Naive thymus-derived CD8-positive, alpha-beta T cell (primary cell): ENCODE measurements around the gene PEX7. TPM values are rescaled to one million over a fixed set of nuclear protein-coding genes. Genes with fewer than 3 reads are reported as not detected.
A peak's percentile ranks its signal among the peaks of the same experiment; 100 is the strongest.
"Not testable (repeated sequence)": the region's sequence is repeated elsewhere in the genome, so short reads cannot be mapped to it uniquely, and the experiment has no call there.

Source experiments
- ATAC-seq, 2 donors: fragments of 150-1000 bp; cut with Tn5 transposase in 1 of 2; sonication (Bioruptor Pico), chemical (Tn5 transposase) in 1 of 2; 1 replicate in 1 of 2; 2 replicates in 1 of 2; pipeline ENCODE4 v1.10.0; 2021; ENCODE audit warnings: mild to moderate bottlenecking in 2 of 2, moderate library complexity in 2 of 2
- POLR2A ChIA-PET: fragments of 350-600 bp; sonication (Branson Sonifier 250); formaldehyde crosslinking; loops from one replicate; lab custom pipeline; 2021; ENCODE audit warnings: antibody characterized with exemption; lab: Charles Lee
- DNase-seq, 10 donors: peaks; one replicate each; pipeline versions ENCODE4 v3.0.0 to v3.0.0-alpha.2; 2020 to 2022
- H3K27ac Mint-ChIP-seq, 10 donors: one replicate each; pipeline ENCODE4 v1.8.0; 2020 to 2022; ENCODE audit warnings: mild to moderate bottlenecking in 10 of 10, mixed read lengths in 10 of 10, moderate library complexity in 4 of 10, inconsistent platforms in 1 of 10
- H3K27me3 Mint-ChIP-seq, 5 donors: one replicate each; pipeline ENCODE4 v1.8.0; 2021 to 2022; ENCODE audit warnings: mixed read lengths in 5 of 5
- H3K36me3 Mint-ChIP-seq, 3 donors: one replicate each; pipeline ENCODE4 v1.8.0; 2020 to 2022; ENCODE audit warnings: mixed read lengths in 3 of 3, mild to moderate bottlenecking in 2 of 3, inconsistent platforms in 1 of 3
- H3K4me1 Mint-ChIP-seq, 4 donors: one replicate each; pipeline ENCODE4 v1.8.0; 2021 to 2022; ENCODE audit warnings: mixed read lengths in 4 of 4
- H3K4me3 Mint-ChIP-seq, 10 donors: one replicate each; pipeline ENCODE4 v1.8.0; 2020 to 2022; ENCODE audit warnings: mild to moderate bottlenecking in 10 of 10, mixed read lengths in 10 of 10, moderate library complexity in 6 of 10, inconsistent platforms in 1 of 10
- H3K9me3 Mint-ChIP-seq, 9 donors: one replicate each; pipeline ENCODE4 v1.8.0; 2020 to 2022; ENCODE audit warnings: mixed read lengths in 9 of 9, mild to moderate bottlenecking in 3 of 9, inconsistent platforms in 1 of 9, moderate library complexity in 1 of 9
- polyA plus RNA-seq, 3 donors: library from polyadenylated mRNA; unstranded; fragments of 300-500 nt; fragmentation: Illumina TruSeq; gene quantifications; one replicate each; pipeline ENCODE4 v1.2.3, GENCODE V29; 2021
- total RNA-seq, 8 experiments: library from RNA in 2 of 8; stranded (reverse) in 2 of 8; gene quantifications; one replicate each; pipeline ENCODE4 v1.2.3 and lab custom pipeline; 2021 to 2026

The PEX7 gene
- total and polyA plus RNA-seq, 5 experiments from 2014 or later, result 3.0 to 6.9 (median 4.6) TPM

DNA sequence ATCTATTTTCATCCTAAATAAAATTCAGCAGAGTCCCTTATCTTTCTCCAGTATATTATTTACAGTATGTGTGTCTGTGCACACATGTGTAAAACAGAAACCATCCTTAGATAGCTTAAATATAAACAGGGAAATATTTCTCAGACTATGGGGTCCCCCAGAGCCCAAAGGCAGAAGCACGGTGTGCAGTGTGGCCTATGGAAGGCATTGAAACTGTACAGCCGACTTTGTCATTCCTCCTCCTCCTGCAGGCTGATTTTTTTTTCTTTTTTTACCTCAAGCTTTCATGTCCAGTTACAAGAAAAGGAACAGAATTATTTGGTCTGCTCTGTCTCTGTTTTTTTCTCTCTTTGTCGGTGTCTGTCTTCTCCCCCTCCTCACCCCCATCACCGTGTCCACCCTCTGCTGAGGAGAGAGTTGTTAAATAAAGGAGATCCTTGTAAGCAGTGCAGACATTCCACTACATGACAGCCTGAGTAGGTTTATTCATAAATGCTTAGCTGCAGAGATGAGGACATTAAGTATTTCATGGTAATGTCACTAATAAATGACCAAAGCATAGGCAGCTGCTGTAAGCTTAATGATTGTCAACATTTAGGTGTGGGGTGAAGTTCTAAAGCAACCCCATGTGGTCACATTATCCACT lies 67.9 kb downstream of the PEX7 start:
- DNase-seq (no peak), ATAC-seq (no peak)
- Mint-ChIP-seq H3K36me3 (peaks cover 4 to 25% (median 17%) of the 10 kb centered on the region in 3 donors), H3K4me3 (no peak overlapping the region), H3K27ac (peak overlapping the region in 1 of 10 donors; percentile 6), H3K9me3 (no peaks in the 10 kb centered on the region), H3K4me1 (peaks cover 0 to 22% (median 7%) of the 10 kb centered on the region in 4 donors), H3K27me3 (no peaks in the 10 kb centered on the region)
- POLR2A ChIA-PET, result no interaction called here

DNA sequence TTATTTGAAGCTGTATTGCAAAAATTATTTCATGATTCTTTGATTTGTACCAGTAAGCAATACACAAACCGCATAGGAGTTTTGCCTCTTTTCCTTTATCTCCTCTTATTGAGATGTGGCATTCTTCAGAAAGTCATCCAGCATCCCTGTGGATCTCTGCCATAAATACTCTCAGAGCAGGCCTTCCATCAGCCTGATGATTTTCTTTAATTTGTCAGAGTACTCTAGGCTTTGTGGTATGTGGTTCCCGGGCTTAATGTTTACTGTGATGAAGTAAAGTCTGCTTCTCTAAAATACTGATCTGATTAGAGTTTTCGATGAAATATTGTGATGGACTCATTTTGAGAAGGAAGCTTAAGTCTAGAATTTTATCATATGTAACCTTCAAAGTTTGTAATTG lies 68.6 kb downstream of the PEX7 start:
- Mint-ChIP-seq H3K9me3 (no peaks in the 10 kb centered on the region), H3K27me3 (no peaks in the 10 kb centered on the region), H3K4me3 (no peak overlapping the region), H3K36me3 (peaks cover 4 to 22% (median 15%) of the 10 kb centered on the region in 3 donors), H3K27ac (peak overlapping the region in 1 of 10 donors; percentile 29), H3K4me1 (peaks cover 0 to 22% (median 7%) of the 10 kb centered on the region in 4 donors)
- ATAC-seq, result no peak
- no peak for DNase-seq
- POLR2A ChIA-PET, result no interaction called here

DNA sequence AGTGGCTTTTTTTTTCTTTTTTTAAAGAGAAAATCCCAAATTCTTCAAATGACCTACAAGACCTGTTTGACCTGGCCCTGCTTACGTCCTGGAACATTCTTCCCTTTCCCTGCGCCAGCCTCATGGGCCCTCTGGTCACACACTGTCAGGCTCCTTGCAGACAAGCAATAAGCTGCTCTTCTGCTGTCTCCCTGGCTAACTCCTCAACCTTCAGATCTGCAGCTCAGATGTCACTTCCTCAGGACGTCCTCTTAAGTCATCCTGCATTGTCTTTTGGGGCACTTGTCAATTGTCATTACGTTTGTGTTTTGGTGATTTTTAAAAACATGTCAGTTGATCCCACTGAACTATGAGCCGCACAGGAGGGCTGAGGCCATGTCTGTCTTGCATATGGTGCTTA lies 70.8 kb downstream of the PEX7 start:
- peaks cover 4 to 17% (median 16%) of the 10 kb centered on the region in 3 donors for H3K36me3 Mint-ChIP-seq
- no peak for ATAC-seq
- H3K27me3 Mint-ChIP-seq, result no peaks in the 10 kb centered on the region
- H3K9me3 Mint-ChIP-seq, result no peaks in the 10 kb centered on the region
- no peak overlapping the region for H3K27ac Mint-ChIP-seq
- POLR2A ChIA-PET, result no interaction called here
- no peak overlapping the region for H3K4me3 Mint-ChIP-seq
- peaks cover 0 to 19% (median 5%) of the 10 kb centered on the region in 4 donors for H3K4me1 Mint-ChIP-seq
- DNase-seq, result no peak

DNA sequence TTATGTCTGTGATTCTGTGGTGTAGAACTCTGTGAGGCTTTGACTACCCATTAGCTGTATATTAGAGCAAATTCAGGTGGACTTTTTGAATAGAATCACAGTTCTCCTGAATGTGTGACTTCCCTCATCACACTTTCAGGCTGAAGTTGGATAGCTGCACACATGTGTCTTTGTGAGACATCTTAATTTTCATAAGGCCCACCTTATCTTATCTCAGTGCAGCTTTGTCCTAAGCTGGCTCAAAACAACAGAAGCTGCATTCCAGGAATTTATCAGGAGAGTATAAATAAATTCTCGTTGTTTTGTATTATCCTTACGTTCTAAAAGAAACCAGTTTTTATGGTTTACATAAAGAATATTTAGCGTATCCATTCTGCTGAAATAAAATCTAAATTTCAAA lies 73.5 kb downstream of the PEX7 start:
- Mint-ChIP-seq H3K4me1 (peaks cover 0 to 1% (median 0%) of the 10 kb centered on the region in 4 donors), H3K27me3 (no peaks in the 10 kb centered on the region), H3K4me3 (no peak overlapping the region), H3K36me3 (peaks cover 10 to 38% (median 29%) of the 10 kb centered on the region in 3 donors), H3K9me3 (no peaks in the 10 kb centered on the region), H3K27ac (no peak overlapping the region)
- DNase-seq (no peak), ATAC-seq (no peak)
- POLR2A ChIA-PET, result no interaction called here

DNA sequence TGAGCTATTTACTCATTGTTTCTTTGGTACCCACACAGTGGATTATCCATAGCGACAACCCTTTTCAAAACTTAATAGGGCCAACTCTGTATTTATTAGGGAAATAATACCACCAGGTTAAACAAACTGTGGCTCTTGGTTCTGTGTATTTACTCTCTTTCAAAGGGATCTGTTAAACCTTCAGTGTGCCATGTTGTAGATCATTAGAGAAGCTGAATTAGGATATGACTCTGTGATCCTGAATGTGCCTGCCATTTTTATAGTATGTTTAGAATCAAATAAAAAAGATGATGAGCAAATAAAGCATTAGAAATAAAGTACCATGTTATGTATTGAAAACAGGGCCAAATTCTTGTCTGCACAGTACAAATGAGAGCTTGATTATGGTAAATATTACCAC lies 74.7 kb downstream of the PEX7 start:
- H3K9me3 Mint-ChIP-seq, result no peaks in the 10 kb centered on the region
- H3K4me3 Mint-ChIP-seq, result no peak overlapping the region
- DNase-seq (no peak), ATAC-seq (no peak)
- no peaks in the 10 kb centered on the region for H3K27me3 Mint-ChIP-seq
- POLR2A ChIA-PET, result no interaction called here
- H3K4me1 Mint-ChIP-seq, result peaks cover 0 to 1% (median 0%) of the 10 kb centered on the region in 4 donors
- peaks cover 18 to 44% (median 34%) of the 10 kb centered on the region in 3 donors for H3K36me3 Mint-ChIP-seq
- no peak overlapping the region for H3K27ac Mint-ChIP-seq

DNA sequence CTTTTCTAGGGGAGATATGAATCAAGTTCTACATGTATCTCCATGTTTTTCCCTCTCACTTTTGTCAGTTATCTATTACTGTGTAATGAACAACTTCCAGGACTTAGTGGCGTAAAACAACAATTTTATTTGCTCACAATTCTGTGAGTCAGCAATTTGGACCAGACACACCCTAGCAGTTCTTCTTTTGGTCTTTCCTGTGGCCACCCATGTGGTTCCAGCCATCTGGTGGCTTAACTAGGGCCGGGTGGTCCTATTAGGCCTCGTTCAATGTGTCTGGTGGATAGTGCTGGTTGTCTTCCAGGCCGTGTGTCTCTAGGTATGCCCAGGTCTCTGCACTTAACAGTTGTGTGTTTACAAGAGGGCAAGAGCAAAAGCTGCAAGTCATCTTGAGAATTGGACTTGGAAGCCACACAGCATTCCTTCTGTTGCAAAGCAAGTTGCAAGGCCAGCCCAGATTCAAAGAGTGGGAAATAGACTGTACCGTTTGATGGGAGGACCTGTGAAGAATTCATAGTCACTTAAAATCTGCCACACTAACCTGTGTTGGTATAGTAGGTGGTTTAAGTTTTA lies 78.9 kb downstream of the PEX7 start:
- ATAC-seq, result no peak
- POLR2A ChIA-PET, result no interaction called here
- H3K4me1 Mint-ChIP-seq, result no peaks in the 10 kb centered on the region
- no peaks in the 10 kb centered on the region for H3K27me3 Mint-ChIP-seq
- H3K27ac Mint-ChIP-seq, result no peak overlapping the region
- no peak overlapping the region for H3K4me3 Mint-ChIP-seq
- no peak for DNase-seq
- no peaks in the 10 kb centered on the region for H3K9me3 Mint-ChIP-seq
- peaks cover 20 to 48% (median 39%) of the 10 kb centered on the region in 3 donors for H3K36me3 Mint-ChIP-seq

DNA sequence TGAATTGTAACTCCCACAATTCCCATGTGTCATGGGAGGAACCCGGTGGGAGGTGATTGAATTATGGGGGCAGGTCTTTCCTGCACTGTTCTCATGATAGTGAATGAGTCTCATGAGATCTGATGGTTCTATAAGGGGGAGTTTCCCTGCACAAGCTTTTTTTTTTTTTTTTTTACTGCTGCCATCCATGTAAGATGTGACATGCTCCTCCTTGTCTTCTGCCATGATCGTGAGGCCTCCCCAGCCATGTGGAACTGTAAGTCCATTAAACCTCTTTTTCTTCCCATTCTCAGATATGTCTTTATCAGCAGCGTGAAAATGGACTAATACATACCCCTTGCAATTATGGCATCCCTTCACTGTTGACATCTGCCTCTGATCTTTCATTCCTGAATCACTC lies 82.1 kb downstream of the PEX7 start:
- not testable (repeated sequence) for ATAC-seq

DNA sequence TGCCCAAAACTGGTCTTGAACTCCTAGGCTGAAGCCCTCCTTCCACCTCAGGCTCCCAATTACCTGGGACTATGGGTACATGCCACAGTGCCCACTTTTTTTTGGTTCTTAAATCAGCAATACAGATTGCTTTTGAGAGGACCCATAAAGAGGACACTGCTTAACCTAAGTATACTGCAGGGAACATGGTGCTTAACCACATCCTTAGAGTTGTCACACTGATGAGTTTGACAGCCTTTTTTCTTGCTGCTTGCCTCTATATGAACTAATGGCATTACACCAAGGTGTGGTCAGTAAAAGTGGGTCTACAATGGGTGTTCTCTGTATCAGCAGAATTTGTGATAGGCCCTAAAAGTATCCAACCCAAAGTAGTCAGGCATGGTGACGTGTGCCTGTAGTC lies 92.6 kb downstream of the PEX7 start:
- peaks cover 0 to 16% (median 3%) of the 10 kb centered on the region in 5 donors for H3K27me3 Mint-ChIP-seq
- peak overlapping the region in 1 of 10 donors; percentile 27 for H3K27ac Mint-ChIP-seq
- POLR2A ChIA-PET, result no interaction called here
- DNase-seq, result no peak
- H3K4me3 Mint-ChIP-seq, result no peak overlapping the region
- no peak for ATAC-seq
- H3K9me3 Mint-ChIP-seq, result no peaks in the 10 kb centered on the region
- peaks cover 2 to 4% (median 3%) of the 10 kb centered on the region in 4 donors for H3K4me1 Mint-ChIP-seq
- peaks cover 25 to 58% (median 49%) of the 10 kb centered on the region in 3 donors for H3K36me3 Mint-ChIP-seq

More for the DNA sequence above, 82.1 kb downstream of the PEX7 start:
- H3K9me3 Mint-ChIP-seq, H3K27me3 Mint-ChIP-seq, POLR2A ChIA-PET, DNase-seq, H3K4me3 Mint-ChIP-seq, H3K4me1 Mint-ChIP-seq: not testable (repeated sequence)
- Mint-ChIP-seq H3K27ac (peak overlapping the region in 1 of 10 donors; percentile 9), H3K36me3 (peaks cover 20 to 41% (median 36%) of the 10 kb centered on the region in 3 donors)

DNA sequence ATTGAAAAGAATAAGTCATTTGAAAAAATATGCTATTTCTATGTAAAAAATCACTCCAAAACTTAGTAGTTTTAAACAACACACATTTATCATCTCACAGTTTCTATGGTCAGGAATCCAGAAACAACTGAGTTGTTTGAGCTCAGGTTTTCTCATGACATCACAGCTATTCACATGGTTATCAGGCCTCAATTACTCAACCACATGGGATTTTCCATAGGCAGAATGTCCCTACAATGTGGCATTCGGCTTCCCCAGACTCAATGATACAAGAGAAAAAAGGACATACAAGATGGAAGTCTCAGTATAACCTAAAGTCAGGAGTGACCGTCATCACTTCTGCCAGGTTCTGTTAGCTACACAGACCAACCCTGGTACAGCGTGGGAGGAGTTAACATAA lies 96.3 kb downstream of the PEX7 start:
- H3K36me3 Mint-ChIP-seq, result peaks cover 8 to 31% (median 22%) of the 10 kb centered on the region in 3 donors
- no peak overlapping the region for H3K4me3 Mint-ChIP-seq
- H3K27ac Mint-ChIP-seq, result peak overlapping the region in 1 of 10 donors; percentile 88
- no peaks in the 10 kb centered on the region for H3K9me3 Mint-ChIP-seq
- H3K4me1 Mint-ChIP-seq, result peaks cover 11 to 36% (median 24%) of the 10 kb centered on the region in 4 donors
- peaks cover 5 to 48% (median 29%) of the 10 kb centered on the region in 5 donors for H3K27me3 Mint-ChIP-seq
- ATAC-seq (no peak), DNase-seq (no peak)
- POLR2A ChIA-PET, result no interaction called here

DNA sequence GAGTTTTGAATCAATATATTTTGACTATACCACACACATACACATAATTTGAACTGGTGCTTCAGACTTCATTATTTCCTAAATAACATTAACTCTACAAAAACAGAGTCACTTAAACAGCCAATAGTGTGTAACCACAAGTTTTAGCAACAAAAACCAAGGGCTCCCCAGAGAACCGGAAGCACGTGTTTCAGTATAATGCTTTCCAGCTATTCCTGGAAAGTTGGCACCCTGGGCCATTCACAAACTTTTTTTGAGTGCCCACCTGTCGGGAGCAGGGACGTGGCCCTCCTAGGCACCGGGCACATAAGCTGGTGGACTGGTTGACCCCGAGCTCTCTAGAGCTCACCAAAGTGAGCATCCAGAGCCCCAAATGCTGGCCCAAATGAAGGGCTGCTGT lies 97.8 kb downstream of the PEX7 start:
- POLR2A ChIA-PET, result no interaction called here
- H3K36me3 Mint-ChIP-seq, result peaks cover 4 to 24% (median 16%) of the 10 kb centered on the region in 3 donors
- ATAC-seq, result peak; percentile 4 to 11

DNA sequence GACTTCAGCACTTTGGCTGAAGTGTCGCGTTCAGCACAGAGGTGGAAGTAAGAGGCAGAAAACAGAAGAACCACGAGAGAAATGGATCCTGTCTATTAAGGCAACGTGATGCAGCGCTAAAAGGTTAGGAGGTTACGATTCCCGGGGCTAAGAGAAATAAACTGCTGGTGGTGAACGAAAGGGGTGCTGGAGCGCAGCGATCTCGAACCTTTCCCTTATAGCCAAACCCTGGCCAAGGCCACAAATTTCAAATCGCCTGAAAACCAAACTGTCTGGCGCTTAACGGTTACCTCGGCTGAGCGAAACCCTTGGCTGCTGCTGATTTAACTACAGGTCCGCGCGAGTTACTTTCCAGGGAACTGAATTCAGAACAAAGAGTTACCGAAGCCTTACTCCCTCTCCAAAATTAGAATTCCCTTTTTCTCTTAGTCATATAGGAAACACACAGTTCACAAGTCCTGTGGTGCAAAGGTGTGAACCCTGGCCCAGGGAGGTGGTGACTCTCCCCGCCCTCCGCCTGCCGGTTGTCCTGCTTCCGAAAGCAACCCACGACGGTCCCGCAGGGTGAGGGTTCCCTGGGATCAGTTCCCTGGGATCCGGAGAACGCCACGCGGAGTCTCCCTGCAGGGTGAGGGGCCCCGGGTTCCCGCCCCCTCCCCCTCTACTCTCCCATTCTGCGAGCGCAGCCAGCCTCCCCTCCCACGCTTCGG lies 98.4 kb downstream of the PEX7 start:
- peak overlapping the region; percentile 65 to 90 (median 84) for H3K4me3 Mint-ChIP-seq
- POLR2A ChIA-PET, result no interaction called here
- H3K36me3 Mint-ChIP-seq, result peaks cover 4 to 18% (median 10%) of the 10 kb centered on the region in 3 donors
- H3K27ac Mint-ChIP-seq, result peak overlapping the region in 1 of 10 donors; percentile 60
- ATAC-seq, result peak; percentile 13 to 27
- H3K4me1 Mint-ChIP-seq, result peaks cover 12 to 39% (median 31%) of the 10 kb centered on the region in 4 donors
- DNase-seq, result peak in 3 of 10 donors; percentile 7 to 17 (median 12)
- peaks cover 15 to 64% (median 42%) of the 10 kb centered on the region in 5 donors for H3K27me3 Mint-ChIP-seq
- no peaks in the 10 kb centered on the region for H3K9me3 Mint-ChIP-seq

More for the DNA sequence above, 97.8 kb downstream of the PEX7 start:
- no peak for DNase-seq
- H3K27ac Mint-ChIP-seq, result no peak overlapping the region
- peaks cover 12 to 39% (median 31%) of the 10 kb centered on the region in 4 donors for H3K4me1 Mint-ChIP-seq
- no peaks in the 10 kb centered on the region for H3K9me3 Mint-ChIP-seq
- H3K4me3 Mint-ChIP-seq, result peak overlapping the region; percentile 65 to 90 (median 84)
- H3K27me3 Mint-ChIP-seq, result peaks cover 15 to 61% (median 40%) of the 10 kb centered on the region in 5 donors

DNA sequence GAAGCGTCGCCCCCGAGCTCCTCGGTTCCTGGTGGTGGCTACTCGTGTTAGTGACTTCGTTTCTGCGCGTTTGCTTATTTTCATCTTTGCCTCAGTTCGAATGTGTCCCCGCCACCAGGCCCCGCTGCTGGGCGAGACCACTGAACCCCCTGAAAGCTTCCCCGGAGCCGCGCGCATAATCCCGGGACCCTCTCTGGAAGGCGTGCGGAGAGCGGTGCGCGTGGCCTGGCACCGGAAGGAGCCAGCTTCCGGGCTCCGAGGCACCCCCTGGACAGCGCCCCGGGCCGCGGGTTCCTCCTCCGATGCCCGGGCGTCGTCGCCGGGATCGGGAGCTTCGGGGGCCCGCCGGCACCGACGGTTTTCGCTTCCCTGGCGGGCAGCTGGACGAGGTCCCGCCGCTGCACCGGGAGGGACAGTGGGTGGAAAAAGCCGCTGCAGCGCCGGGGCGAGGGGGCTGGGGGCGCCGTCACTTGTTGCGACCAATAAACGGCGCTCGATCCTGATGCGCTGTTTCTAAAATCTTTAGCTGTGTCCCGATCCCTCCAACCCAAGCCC lies 99.1 kb downstream of the PEX7 start:
- peak overlapping the region in 1 of 10 donors; percentile 60 for H3K27ac Mint-ChIP-seq
- ATAC-seq (peak; percentile 28 to 29), DNase-seq (peak in 3 of 10 donors; percentile 8 to 17 (median 12))
- H3K9me3 Mint-ChIP-seq, result no peaks in the 10 kb centered on the region
- peaks cover 4 to 14% (median 6%) of the 10 kb centered on the region in 3 donors for H3K36me3 Mint-ChIP-seq
- H3K4me1 Mint-ChIP-seq, result peaks cover 12 to 39% (median 31%) of the 10 kb centered on the region in 4 donors
- H3K4me3 Mint-ChIP-seq, result peak overlapping the region; percentile 66 to 90 (median 84)
- H3K27me3 Mint-ChIP-seq, result peaks cover 15 to 70% (median 47%) of the 10 kb centered on the region in 5 donors
- POLR2A ChIA-PET, result no interaction called here
